Nephron (organoid): ENCODE results near the gene RTL1.

ENCODE experiments used
- H3K27ac Mint-ChIP-seq, 3 experiments: 2 replicates each; pipeline ENCODE4 v1.8.0; 2020; ENCODE audit warnings: mixed read lengths in 3 of 3, mild to moderate bottlenecking in 2 of 3, moderate library complexity in 1 of 3
- H3K27me3 Mint-ChIP-seq: 2 replicates; pipeline ENCODE4 v1.8.0; 2021; ENCODE audit warnings: low read depth, mild to moderate bottlenecking, moderate library complexity, mixed read lengths
- H3K36me3 Mint-ChIP-seq: 2 replicates; pipeline ENCODE4 v1.8.0; 2020; ENCODE audit warnings: low read depth, mixed read lengths
- H3K4me1 Mint-ChIP-seq: 2 replicates; pipeline ENCODE4 v1.8.0; 2020; ENCODE audit warnings: mixed read lengths
- H3K4me3 Mint-ChIP-seq, 3 experiments: 2 replicates each; pipeline ENCODE4 v1.8.0; 2020; ENCODE audit warnings: mild to moderate bottlenecking in 3 of 3, mixed read lengths in 3 of 3, moderate library complexity in 2 of 3
- H3K9me3 Mint-ChIP-seq: 2 replicates; pipeline ENCODE4 v1.8.0; 2020; ENCODE audit warnings: mixed read lengths
- CTCF ChIP-seq, 3 experiments: fragments of 200-600 bp; sonication (generic); IDR thresholded peaks; one replicate each; pipeline ENCODE4 v1.5.0; 2021; ENCODE audit warnings: antibody characterized with exemption in 3 of 3; ENCODE audit not compliant: unreplicated experiment in 3 of 3

The RTL1 gene

DNA sequence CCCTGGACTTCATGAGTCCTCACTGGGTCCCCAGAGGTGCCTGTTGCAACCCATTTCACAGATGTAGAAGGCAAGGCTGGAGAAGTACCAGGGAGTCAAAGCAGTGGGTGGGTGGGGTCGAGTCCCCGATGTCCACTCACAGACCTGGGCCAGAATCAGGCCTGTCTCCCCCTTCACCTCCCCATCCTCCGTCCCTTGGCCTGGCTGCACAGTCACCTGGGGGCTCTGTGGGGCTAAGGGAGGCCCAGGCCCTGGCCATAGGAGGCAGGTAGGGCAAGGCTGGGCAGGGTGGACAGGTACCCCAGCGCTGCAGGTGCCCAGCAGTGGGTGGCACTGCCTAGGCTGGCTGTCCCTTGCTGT is 29.5 kb downstream of the RTL1 start:
- Mint-ChIP-seq H3K4me3 (no peak overlapping the region), H3K27ac (no peak overlapping the region), H3K4me1 (no peaks in the 10 kb centered on the region), H3K27me3 (no peaks in the 10 kb centered on the region), H3K36me3 (no peaks in the 10 kb centered on the region), H3K9me3 (no peaks in the 10 kb centered on the region)
- no peak for TF ChIP-seq CTCF (IDR thresholded peaks at IDR 0.05; ENCODE audit: unreplicated experiment in 3 of 3)

- no peaks in the 10 kb centered on the region for H3K27me3 Mint-ChIP-seq
- no peak overlapping the region for H3K4me3 Mint-ChIP-seq
- TF ChIP-seq CTCF (IDR thresholded peaks at IDR 0.05; ENCODE audit: unreplicated experiment in 3 of 3) = no peak
- H3K36me3 Mint-ChIP-seq = no peaks in the 10 kb centered on the region
- no peak overlapping the region for H3K27ac Mint-ChIP-seq
- no peaks in the 10 kb centered on the region for H3K4me1 Mint-ChIP-seq
- H3K9me3 Mint-ChIP-seq = no peaks in the 10 kb centered on the region
Observed at GRCh38 chr14:100873096-100873482, 30.4 kb downstream of the RTL1 start.

GRCh38 chr14:100872259-100873095 is 31.0 kb downstream of the RTL1 start:
- H3K36me3 Mint-ChIP-seq = no peaks in the 10 kb centered on the region
- no peak for TF ChIP-seq CTCF (IDR thresholded peaks at IDR 0.05; ENCODE audit: unreplicated experiment in 3 of 3)

DNA sequence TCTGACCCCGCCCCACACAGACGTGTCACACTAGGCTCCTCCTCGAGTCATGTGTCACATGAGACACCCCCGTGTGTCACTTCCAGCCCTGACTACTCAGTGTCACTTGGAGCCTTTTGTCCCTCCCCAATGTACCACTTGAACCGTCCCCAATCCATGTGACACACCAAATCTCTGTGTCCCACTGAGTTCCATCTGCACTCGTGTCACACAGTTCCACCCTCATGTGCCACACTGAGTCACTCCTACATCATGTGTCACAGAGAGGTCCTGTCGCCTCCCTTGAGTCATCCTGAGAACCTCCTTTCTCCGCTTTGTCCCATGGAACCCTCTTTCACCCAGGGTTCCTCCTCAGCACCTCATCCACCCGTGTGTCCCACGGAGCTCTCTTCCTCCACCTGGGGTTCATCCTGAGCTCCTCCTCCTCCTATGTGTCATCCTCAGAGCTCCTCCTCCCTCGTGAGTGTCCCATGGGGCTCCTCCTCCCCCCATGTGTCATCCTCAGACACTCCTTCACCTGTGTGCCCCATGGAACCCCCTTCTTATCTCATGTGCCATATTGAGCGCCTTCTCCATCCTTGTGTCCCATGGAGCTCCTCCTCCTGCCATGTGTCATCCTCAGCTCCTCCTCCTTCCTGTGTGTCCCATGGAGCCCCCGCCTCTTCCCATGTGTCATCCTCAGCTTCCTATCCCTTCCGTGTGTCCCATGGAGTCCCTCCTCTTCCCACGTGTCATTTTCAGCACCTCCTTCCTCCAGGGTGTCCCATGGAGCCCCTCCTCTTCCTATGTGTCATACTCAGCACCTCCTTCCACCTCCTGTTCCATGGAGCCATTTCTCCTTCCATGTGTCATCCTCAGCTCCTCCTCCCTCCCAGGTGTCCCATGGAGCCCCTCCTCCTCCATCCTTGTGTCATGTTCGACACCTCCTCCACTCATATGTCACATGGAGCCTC is 32.0 kb downstream of the RTL1 start:
- Mint-ChIP-seq H3K4me1 (no peaks in the 10 kb centered on the region), H3K27ac (no peak overlapping the region), H3K36me3 (no peaks in the 10 kb centered on the region), H3K27me3 (peaks cover 4% of the 10 kb centered on the region), H3K9me3 (no peaks in the 10 kb centered on the region), H3K4me3 (no peak overlapping the region)
- TF ChIP-seq CTCF (IDR thresholded peaks at IDR 0.05; ENCODE audit: unreplicated experiment in 3 of 3) = no peak

More at GRCh38 chr14:100872259-100873095, 31.0 kb downstream of the RTL1 start:
- Mint-ChIP-seq H3K27me3 (peaks cover under 1% of the 10 kb centered on the region), H3K4me1 (no peaks in the 10 kb centered on the region), H3K9me3 (no peaks in the 10 kb centered on the region), H3K27ac (no peak overlapping the region), H3K4me3 (no peak overlapping the region)

GRCh38 chr14:100868621-100869370 is 34.7 kb downstream of the RTL1 start:
- H3K4me1 Mint-ChIP-seq = peaks cover 6% of the 10 kb centered on the region
- no peak overlapping the region for H3K27ac Mint-ChIP-seq
- no peaks in the 10 kb centered on the region for H3K36me3 Mint-ChIP-seq
- H3K4me3 Mint-ChIP-seq = no peak overlapping the region
- H3K9me3 Mint-ChIP-seq = no peaks in the 10 kb centered on the region
- no peak for TF ChIP-seq CTCF (IDR thresholded peaks at IDR 0.05; ENCODE audit: unreplicated experiment in 3 of 3)
- H3K27me3 Mint-ChIP-seq = peaks cover 8% of the 10 kb centered on the region
